T-helper 9 cell (primary cell): Measurements from ENCODE around the gene PRR15L.
"Not testable (repeated sequence)": the region's sequence is repeated elsewhere in the genome, so short reads cannot be mapped to it uniquely, and the experiment has no call there.

Experiments used
- DNase-seq: peaks from one replicate; pipeline ENCODE4 v3.0.0-alpha.2; 2020
- total RNA-seq, 2 donors: gene quantifications; one replicate each; lab custom pipeline; 2026; lab: John Stamatoyannopoulos, UW

Gene PRR15L, protein sequence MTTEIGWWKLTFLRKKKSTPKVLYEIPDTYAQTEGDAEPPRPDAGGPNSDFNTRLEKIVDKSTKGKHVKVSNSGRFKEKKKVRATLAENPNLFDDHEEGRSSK
- 0 reads per million in 2 donors for total RNA-seq

DNA sequence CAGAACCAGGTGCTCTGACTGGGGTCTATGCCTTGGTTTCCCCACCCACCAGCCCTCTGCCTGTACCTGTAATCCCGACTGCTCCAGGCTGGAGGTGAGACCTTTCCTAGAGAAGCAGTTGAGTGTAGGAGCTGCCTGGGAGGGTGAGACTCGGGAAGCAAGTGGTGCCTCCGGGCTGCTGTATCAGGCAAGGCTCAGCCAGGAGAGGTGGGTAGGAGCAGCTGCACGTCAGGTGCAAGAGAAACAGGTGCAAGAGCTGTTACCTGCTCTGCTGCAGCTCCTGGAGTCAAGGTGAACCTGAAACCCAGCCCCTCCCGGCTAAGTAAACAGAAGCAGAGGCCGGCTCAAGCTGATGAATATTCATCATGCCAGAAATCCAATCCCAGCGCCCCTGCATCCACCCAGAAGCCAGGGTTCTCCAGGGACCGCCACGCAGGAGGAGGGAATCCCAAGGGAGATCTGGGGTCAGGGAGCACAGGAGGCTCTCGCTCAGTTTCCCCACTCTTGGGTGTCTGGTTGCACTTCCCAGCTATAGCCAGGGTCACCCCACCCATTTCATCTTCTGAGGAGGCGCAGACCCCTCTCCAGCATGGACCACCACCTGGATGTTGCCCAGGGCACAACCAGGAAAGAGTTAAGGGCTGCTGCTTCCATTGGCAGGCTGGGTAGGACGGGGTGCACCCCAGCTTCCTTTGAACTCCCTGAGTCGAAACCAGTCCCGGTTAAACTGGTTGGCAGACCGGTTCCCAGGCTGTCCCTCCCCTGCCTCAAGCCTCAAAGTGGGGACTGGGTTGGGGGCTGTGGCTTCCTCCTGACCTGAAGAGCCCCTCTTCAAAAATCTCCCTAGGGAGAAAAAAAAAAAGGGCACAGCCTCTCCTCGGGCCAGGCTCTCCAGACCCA is at the start of gene PRR15L:
TSS of gene PRR15L (minus strand) at position 293 of the 900 bp plus-strand sequence. CDS start 4,649 bp downstream, outside the sequence.
- DNase-seq, result no peak

DNA sequence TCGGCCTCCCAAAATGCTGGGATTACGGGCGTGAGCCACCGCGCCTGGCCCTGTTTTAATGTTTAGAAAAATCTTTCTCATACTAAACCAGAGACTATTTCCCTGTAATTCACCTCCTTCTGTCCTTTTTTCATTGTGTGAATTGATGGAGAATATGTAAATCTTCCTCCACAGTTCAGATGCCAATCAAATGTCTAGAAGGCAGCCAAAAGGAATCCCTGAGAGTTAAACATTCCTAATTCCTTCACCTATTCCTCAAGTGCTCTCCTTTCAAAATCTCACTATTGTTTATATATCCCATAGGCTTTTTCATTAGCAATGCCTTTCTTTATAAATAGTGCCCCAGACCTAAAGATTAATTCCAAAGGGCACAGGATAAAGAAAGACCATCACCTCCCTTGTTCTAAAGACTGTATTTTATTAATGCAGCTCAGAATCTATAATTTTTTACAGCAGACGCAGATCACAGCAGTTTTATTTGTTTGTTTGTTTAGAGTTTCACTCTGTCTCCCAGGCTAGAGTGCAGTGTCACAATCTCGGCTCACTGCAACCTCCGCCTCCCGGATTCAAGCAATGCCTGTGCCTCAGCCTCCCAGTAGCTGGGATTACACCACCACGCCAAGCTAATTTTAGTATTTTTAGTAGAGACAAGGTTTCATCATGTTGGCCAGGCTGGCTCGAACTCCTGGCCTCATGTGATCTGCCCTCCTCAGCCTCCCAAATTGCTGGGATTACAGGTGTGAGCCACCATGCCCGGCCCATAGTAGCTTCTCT is 49.4 kb upstream of the PRR15L start:
- no peak for DNase-seq

DNA sequence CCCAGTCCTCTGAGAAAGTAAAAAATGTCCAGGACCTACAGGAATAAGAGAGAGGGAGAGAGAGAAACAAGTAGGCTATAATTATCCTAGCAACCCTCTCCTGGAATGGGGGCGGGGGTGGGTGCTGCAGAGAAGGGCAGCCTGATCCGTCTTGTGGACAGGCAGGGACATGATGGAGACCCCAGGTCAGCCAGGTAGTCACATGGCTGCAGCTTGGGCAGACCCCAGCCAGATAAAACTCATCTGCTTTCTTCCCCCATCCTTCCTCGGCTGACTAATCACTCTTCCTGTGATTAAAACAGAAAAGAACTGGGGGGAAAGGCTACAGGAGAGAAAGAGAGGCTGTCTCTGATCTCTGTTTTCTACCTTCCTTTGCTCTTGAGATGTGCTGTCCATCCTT is 47.3 kb upstream of the PRR15L start:
- no peak for DNase-seq

DNA sequence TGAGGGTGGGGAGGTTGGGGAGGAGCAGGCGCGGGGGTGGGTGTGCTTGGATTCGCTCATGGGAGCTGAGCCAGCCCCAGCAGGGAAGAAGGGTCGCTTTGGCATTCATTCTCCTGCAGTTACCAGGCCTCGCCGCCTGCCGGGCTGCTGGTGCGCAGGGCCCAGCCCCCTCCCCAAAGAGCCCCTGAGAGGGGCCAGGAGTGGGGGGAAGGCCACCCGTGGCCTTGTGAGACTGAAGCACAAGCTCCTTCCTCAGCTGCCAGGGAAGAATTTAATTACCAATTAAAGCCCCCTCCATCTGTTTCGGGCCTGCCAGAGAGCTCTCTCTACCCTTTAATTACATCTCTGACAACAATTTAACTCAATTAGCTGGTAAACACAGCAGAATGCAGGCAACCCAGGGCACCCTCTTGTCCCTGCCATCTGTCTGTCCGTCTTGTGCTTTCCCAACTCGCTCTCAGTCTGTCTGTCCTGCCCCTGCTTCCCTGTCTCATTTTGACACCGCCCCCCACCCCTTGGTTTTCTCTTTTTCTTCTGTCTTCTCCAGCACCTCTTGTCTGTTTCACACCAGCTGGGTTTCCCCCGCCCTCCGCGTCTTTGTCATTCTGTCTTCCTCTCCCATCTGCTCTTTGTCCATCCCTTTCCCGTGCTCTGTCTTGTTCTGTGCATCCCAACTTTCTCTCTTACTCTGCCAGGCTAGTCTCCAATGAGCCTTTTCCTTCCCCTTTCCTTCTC is 45.9 kb upstream of the PRR15L start:
- no peak for DNase-seq

DNA sequence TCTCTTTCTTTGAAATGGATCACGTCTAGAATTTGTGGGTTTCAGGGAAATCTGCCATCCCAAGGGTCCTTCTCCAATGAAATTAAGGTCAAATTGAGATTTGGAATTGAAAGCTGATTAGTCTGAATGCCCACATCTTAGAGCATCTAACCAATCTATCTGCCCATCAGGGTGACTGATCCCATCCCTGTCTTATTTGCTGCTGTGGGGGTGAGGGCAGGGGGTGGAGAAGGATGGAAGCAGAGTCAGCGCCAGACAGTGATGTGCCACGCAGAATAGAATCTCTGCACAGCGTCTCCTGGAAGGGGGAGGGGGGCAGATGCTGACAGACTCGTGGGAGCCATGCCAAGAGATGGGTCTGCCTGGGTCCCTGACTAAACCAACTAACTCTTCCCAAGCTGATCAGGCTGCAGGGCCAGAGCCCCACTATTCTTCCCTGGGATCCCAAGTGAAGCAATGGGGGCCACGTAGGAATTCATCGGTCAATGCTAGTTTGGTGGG is 45.3 kb upstream of the PRR15L start:
- no peak for DNase-seq

DNA sequence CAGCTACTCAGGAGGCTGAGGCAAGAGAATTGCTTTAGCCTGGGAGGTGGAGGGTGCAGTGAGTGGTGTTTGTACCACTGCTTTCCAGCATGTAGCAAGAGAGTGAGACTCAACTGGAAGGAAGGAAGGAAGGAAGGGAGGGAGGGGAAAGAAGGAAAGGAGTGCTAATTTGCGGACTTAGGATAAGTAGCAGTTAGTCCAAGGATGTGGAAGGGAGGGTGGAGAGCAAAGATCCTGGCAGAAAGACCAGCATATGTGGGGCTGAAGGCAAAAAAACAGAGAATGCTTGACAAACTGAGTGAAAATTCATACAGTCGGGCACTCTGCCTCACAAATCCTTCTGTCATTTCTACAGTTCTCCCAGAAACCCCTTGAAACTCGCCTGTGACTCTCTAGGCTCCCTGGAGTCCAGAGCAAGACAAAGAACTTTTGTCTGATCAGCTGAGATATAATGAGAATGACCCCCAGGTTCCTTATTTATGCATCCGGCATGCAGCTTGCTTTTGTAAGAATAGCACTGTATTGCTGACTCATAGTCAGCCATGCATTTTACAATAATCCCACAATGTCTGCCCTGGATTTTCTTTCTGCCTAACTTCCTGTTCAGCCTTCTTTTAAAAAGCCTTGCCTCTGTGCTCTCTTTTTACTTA is 44.7 kb upstream of the PRR15L start:
- DNase-seq, result no peak

DNA sequence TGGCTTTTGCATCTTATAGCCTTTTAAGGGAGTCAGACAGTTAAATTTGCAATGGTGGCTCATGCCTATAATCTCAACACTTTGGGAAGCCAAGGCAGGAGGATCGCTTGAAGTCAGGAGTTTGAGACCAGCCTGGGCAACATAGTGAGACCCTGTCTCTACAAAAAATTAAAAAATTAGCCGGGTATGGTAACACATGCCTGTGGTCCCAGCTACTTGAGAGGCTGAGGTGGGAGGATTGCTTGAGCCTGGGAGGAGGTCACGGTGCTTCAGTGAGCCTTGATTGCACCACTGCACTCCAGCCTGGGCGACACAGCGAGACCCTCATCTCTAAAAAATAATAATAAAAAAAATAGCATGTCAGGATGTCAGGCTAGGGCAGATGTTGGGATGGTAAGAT is 44.0 kb upstream of the PRR15L start:
- not testable (repeated sequence) for DNase-seq

DNA sequence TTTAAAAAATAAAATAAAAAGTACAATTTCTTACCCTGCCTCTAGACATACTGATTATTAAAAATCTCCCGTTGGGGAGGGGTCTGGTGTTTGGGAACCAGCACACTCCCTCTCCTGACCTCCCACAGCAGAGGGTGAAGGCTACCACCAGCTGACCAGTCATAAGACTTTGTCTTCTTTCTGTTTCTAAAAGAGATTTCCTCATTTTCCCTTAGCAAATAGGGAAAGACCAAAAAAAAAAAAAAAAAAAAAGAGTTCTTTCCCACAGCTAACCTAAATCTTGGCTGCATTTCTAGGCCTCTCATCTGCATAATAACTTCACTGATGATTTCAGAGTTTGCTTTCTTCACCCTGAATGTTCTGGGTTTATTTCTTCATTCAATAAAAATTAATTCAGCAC is 43.5 kb upstream of the PRR15L start:
- DNase-seq, result no peak

DNA sequence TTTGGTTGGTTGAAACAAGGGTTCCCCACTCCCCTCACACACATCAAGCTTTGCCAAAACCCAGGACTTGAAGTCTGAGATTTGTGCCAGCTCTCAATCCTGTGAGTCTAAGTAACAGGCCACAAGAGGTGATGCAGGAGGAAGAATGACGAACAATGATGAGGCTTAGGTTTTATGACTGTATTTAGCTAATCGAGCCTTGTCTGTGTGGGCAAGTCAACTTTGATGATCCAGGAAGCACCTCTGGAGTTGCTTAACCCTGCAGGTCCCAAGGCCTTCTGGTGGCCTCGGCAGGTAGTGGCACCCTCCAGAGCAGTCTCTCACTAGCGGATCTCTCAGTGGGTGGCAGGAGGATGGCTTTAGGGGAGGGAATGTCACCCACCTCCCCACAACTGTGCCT is 41.9 kb upstream of the PRR15L start:
- DNase-seq, result no peak

DNA sequence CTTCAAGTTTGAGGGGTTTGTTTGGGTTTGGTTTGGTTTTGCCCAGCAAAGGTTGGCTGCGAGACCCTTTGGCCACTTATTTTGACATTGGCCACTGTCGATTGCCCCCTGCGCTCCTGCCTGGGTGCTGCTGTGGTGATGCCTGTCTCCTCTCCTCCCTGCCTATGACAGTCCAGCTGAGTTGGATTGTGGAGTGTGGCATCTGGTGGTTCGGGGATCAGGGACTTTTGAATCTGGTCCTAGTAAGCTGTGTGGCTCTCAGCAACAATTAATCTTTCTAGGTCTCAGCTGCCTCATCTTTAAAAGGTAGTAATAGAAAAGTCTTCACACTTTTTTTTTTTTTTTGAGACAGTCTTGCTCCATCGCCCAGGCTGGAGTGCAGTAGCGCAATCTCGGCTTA is 40.4 kb upstream of the PRR15L start:
- no peak for DNase-seq

DNA sequence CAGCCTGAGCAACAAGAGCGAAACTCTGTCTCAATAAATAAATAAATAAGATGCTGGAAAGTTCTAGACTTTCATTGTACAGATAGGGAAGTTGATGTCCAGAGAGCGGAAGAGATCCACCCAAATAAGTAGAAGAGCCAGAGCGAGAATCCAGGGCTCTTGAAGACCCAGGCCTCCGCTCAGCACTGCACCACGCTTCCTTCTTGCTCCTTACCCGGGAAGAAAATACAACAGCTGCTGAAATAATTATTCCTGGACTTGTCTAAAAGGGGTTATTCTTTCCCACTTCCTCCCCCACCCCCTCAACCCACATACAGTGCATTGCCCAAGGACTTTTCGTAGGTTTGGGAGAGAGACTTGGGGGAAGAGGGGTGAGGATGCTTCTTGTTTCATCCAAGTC is 39.9 kb upstream of the PRR15L start:
- DNase-seq, result no peak

DNA sequence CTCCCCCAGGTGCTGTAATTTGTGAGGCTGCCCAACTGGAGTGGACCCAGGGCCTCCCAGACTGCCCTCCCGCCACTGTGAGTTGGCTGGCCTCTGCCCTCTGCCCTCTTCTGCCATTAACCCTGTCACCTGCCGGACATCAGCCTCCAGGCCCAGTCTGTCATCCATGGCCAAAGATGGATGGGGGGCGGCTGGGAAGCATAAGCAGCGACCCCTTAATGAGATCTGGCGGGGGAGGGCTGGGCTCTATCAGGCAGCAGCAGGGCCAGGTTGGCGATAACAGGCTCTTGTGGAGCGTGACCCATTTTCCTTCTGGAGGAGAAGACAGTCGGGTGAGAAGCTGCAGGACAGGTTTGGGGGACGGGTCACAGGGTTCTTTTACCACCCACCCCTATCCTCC is 38.5 kb upstream of the PRR15L start:
- no peak for DNase-seq

DNA sequence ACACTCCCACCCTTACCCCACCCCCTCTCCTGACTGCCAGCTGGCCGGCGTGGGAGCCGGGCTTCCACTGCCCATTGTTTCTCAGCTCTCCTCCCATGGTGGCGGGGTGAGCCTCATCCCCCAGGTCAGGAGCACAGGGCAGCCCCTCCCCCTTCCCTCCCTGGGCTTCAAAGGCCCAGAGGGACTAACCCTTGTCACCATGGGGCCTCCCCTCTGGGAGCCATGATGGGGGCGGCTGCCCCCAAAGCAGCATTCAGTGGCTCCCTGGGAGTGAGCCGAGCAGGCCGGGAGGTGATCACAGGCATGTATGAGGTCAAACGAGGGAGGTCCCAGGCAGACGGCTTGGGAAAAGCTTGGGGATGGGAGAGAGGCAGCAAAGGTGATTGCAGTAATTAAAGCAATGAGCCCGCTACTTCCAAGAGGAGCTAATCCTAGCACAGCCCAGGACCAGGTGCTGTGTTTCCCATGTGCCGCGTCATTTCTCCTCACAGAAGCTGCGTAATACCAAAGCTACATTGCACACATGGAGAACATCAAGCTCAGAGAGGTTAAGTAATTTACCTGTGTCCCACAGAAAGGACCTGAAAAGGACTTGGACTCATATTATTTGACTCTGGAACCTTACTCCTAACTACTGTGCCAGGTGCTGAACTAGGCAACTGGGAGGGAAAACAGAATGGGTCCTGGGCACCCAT is 37.7 kb upstream of the PRR15L start:
- DNase-seq, result no peak

DNA sequence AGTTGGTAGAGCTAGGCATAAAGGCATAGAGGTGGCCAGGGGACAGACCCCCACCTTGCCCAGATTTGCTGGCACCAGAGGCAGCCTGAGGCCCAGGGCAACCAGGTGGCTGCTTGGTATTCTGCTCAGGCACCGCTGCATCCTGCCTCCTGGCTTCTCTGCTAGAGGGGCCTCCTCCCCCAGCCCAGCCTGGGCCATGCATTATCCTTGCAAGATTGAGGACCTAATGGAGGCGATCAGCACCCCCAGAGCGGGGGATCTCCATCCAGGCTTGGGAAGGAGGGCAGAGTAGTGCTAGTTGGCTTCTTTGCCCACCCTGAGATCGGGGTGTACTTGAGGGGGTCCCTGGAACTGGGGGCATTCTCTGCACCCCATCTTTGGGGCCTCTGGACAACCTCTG is 37.0 kb upstream of the PRR15L start:
- no peak for DNase-seq

DNA sequence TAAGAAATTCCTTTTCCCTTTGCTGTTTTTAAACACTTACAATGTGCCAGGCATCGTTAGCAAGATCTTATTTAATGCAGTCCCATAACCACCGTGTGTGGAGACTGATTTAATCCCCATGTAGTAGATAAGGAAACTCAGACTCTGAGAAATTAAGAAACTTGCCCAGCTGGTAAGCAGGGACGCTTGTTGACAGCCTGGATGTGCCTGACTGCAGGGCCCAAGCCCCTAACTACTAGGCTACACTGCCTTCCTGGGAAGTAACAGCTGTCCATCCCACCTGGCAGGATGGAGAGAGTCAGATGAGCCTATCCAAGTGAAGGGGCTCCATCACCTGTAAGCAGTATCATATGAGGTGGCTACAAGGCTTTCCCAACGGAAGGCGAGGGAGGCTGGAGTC is 36.3 kb upstream of the PRR15L start:
- DNase-seq, result no peak

DNA sequence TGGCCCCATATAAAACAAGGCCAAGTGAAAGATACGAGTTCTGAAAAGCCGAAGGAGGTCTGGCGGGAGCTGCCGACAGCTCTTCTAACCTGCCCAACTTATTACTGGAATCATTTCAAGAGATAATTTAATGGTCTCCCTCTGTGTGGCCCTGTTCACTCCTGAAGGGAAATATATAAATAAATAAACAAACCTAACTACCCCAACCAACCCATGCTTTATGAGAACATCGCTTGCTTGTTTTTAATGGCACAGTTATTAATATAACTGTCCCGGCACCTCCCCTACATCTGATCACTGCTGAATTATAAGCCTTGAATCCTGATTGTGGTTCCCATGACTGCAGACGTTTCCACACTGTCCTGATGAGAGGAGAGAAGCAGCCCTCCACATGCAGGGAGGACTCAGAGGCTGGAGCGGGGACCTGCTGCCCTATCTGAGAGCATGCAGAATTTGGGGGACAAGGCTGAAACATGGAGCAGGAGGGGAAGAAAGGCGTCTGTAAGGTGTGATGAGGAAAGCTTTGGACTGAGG is 35.4 kb upstream of the PRR15L start:
- DNase-seq, result no peak

DNA sequence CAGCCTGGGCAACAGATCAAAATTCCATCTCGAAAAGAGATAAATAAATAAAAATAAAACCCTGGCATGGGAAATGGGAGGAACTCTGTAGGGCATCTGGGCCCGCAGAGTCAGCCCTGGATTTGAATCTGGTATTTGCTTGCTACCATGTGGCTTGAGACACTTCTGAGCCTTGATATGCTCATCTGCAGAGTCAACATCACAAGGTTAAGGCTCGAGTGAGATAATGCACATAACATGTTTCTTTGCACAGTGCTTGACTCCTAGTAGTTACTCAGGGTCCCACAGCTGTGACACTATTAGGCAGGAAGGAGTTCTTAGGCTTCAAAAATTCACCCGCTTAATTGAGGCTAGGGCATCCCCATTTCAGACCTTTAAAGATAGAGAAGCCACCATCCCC is 34.5 kb upstream of the PRR15L start:
- DNase-seq, result no peak

DNA sequence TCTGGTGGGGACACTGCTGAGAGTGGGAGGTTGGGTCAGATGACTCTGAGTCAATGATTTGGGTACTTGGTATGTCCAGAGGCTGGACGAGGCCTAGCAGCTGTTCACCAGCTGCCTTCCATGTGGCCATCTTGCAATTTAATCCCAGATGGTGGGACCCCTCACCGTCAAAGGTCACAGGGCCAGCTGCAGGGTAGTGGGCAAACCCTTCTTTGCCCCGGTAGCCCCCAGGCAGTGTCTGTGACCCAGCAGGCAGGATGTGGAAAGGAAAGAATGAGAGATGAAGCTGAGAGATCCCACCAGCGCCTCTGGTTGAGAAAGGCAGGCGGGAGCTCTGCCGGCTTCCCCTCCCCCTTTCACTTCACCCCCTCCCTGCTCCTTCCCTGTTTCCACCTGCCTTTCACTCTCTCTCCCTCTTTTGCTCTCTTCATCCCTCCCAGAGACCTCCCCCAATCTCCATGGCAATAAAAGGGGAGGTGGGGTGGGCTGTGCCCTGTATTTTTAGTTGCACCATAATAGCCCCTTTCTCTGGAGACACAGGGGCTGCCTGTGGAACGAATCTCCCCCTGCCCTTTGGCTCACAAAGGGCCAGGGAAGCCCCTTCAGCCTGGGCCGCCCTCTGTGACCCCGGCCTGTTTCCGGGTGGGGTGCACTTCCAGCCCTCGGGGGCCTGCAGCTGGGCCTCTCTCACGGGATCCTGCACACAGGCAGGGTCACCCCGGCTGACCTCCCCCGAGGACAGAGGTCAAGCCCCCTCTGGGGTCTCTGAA is 33.5 kb upstream of the PRR15L start:
- DNase-seq, result no peak

DNA sequence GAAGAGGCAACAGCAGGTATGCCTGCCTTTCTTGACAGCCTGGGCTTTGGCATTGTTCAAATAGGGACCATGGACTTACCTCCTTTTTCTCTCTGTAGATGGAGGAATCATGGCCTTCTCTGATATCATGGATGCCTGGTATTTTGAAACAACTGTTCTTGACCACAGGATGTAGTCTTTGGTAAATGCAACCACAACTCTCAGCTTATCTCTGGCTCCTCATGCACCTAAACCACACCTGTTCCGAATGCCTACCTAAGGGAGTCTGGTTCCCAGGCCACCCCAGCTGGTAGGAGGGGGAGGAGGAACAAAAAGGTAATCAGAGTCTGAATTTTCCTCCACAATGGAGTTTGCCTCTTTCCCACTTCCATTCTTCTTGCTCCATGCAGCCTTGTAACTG is 32.0 kb upstream of the PRR15L start:
- no peak for DNase-seq

DNA sequence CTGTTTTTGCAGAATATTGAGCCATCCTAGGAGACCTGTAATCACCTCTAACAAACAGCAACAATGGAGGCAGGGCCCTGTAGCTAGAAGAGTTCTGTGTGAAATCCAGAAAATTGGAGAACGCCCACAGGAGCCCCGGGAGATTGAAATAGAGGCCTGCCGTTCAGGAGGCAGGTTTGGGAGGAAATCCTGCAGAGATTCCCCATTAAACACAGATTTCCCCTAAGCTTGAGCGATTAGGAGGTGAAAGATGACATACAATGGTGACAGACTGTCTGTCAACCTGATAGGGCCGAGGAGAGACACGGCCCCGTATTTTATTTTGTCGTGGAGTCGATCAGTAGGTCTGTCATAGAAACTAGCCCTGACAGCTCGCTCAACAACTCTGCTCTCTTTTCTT is 31.5 kb upstream of the PRR15L start:
- no peak for DNase-seq

DNA sequence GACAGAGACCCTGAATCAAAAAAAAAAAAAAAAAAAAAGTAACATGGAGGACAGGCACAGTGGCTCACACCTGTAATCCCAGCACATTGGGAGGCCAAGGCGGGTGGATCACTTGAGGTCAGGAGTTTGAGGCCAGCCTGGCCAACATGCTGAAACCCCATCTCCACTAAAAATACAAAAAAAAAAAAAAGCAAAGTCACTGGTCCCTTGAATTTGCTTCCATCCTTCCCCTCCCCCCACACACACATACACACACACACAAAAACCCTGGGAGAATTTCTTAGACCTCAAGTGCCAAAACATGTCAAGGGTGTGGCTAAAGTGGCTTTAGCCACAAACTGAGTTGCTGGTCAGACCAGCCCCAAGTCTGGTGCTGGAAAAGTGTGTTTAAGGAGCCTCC is 30.8 kb upstream of the PRR15L start:
- not testable (repeated sequence) for DNase-seq
